Measurements from ENCODE around the gene SESN3. TPM values are rescaled to one million over a fixed set of nuclear protein-coding genes. Genes with fewer than 3 reads are reported as not detected.

Gene SESN3
- total and polyA plus RNA-seq, 11 donors, result 1.0 to 26.5 (median 5.6) TPM

GRCh38 chr11:95115597-95115996 lies 115.4 kb downstream of the SESN3 start:
- H3K36me3 ChIP-seq, result no peaks in the 10 kb centered on the region
- peaks cover 0 to 16% (median 0%) of the 10 kb centered on the region in 12 donors for H3K9me3 ChIP-seq
- intact Hi-C loops (cut with DNase I), result no loop called here
- ATAC-seq (no peak), DNase-seq (no peak)
- peaks cover 0 to 4% (median 0%) of the 10 kb centered on the region in 12 donors for H3K4me1 ChIP-seq
- WGBS, 4 donors, result 79 to 95% (median 94%) methylated on average over 1 of the region's 1 CpG
- no peak for TF ChIP-seq POLR2A (IDR thresholded peaks at IDR 0.05)
- TF ChIP-seq, protein P1, sequence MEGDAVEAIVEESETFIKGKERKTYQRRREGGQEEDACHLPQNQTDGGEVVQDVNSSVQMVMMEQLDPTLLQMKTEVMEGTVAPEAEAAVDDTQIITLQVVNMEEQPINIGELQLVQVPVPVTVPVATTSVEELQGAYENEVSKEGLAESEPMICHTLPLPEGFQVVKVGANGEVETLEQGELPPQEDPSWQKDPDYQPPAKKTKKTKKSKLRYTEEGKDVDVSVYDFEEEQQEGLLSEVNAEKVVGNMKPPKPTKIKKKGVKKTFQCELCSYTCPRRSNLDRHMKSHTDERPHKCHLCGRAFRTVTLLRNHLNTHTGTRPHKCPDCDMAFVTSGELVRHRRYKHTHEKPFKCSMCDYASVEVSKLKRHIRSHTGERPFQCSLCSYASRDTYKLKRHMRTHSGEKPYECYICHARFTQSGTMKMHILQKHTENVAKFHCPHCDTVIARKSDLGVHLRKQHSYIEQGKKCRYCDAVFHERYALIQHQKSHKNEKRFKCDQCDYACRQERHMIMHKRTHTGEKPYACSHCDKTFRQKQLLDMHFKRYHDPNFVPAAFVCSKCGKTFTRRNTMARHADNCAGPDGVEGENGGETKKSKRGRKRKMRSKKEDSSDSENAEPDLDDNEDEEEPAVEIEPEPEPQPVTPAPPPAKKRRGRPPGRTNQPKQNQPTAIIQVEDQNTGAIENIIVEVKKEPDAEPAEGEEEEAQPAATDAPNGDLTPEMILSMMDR (IDR thresholded peaks at IDR 0.05), result no peak
- H3K4me3 ChIP-seq, result no peak overlapping the region
- no peaks in the 10 kb centered on the region for H3K27me3 ChIP-seq
- H3K27ac ChIP-seq, result no peak overlapping the region

Other genes starting within 250 kb of the SESN3 start
- not detected for gene KDM4E, start 205.9 kb downstream of the SESN3 start, total RNA-seq
- not detected for gene KDM4E, start 205.9 kb downstream of the SESN3 start, polyA plus RNA-seq
- not detected for gene KDM4F, start 181.8 kb downstream of the SESN3 start, total RNA-seq
- gene KDM4F, start 181.8 kb downstream of the SESN3 start, polyA plus RNA-seq, result not detected
- gene SRSF8, start 164.3 kb downstream of the SESN3 start, total RNA-seq, result 10 to 100 TPM; 20.0 to 26.5 (median 23.4) TPM
- gene SRSF8, start 164.3 kb downstream of the SESN3 start, polyA plus RNA-seq, result 10 to 100 TPM; 20.0 to 22.1 TPM
- gene ENDOD1, start 141.4 kb downstream of the SESN3 start, total RNA-seq, result 10 to 100 TPM in 8 of 9 donors, 1 to 10 TPM in 1; 9.7 to 28.5 (median 12.9) TPM
- gene ENDOD1, start 141.4 kb downstream of the SESN3 start, polyA plus RNA-seq, result 10 to 100 TPM in 1 of 2 donors, 1 to 10 TPM in 1; 4.0 to 11.6 TPM